ENCODE results near the gene ARHGAP26.
"Not testable (repeated sequence)": the region's sequence is repeated elsewhere in the genome, so short reads cannot be mapped to it uniquely, and the experiment has no call there.

ARHGAP26 gene

DNA sequence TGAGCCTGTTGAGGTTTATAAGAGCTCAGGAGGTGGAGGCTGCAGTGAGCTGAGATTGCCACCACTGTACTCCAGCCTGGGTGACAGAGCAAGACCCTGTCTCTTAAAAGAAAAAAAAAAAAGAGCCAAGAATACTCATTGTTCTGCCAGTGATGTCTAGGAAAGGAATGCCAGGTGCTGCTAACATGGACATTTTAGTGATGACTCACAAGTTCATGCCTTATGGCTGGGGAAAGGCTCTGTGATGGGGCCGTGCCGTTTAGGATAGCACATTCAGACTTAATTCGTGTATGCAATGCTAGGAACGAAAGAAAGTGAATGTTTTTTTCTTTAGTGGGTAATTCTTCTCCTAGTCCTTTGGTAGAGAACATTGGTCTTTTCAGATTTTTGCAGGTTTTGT lies 134.2 kb downstream of the ARHGAP26 start:
- DNase-seq (ENCODE audit: low read depth) = no peak

DNA sequence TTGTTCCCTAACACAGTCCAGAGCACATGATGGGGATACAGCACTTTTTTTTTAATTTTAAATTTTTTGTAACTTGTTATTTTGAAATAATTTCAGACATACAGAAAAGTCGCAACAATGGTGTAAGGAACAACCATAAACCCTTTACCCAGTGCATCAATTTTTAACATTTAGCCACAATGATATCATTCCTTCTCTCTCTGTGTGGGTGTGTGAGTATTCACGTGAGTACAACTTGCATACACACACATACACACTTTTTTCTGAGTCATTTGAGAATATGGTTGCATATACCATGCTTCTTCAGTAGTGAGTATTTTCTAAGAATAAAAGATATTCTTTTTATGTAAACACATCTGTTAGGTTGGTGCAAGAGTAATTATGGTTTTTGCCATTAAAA lies 135.2 kb downstream of the ARHGAP26 start:
- DNase-seq (ENCODE audit: low read depth) = no peak

DNA sequence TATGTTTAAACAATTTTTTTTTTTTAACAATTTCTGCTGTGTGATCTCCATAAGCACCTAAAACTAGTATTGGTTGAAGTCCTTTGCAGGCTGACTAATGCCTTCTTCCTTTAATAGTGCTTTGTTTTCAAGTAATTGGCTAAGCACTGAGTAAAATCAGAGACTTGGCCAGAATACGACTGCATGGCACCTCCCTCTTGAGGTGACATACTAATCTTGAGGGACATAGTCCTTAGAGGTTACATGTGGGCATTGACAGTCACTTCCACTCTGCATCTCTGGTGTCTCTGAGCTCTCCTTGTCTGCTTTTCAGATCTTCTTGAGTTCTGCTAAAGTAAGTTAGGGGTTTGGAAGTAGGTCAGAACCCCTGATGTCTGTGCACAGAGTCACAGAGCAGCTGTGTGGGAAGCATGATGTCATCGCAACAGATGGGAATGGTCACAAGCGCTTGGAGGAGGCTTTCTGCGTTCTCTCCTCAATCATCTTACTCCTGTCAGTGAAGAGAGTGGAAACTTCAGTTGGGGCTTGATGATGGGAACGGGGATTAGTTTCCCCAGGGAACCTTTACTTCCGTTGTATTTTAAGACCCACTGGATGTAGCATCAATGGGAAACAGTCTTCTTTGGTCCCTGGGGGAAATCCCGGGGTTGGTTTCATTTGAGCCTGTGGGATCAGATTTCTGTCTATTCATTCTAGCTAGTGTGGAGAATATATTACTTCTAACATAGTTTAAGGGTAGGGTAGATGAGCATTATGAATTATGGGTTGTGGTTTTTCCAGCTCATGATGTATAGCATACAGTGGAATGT lies 136.9 kb downstream of the ARHGAP26 start:
- no peak for DNase-seq (ENCODE audit: low read depth)

DNA sequence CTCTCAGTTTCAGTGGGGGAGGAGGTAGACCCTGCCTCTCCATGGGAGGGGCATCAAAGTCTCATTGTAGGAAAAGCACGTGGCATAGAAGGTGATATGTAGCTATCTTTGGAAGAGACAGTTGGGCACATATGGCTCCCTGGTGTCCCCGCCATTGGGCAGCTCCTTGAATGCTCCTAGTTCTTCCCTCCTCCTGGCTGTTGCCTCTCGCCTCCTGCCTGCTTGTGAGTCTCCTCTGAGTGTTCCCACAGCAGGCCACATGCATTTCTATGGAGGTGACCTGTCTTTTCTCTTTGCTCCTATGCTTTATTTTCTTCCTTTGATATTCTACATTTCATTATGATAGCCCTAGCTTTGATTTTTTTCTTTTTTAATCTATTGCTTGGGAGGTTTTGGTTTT lies 138.5 kb downstream of the ARHGAP26 start:
- DNase-seq (ENCODE audit: low read depth) = no peak

DNA sequence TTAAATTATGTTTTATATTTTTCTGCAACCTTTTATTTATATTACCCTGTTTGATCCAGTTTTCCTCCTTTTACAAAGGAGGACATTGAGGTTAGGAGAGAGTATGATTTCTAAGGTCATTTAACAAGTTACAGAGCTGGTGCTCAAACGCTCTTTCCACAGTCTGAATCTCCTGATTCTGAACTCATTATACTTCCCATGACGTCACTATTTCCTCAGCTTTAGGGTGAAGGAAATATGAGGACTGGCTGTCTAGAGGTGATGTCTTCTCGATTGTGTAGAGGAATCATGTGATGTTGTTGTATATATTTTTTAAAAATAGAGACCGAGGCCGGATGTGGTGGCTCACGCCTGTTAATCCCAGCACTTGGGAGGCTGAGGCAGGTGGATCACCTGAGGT lies 140.0 kb downstream of the ARHGAP26 start:
- no peak for DNase-seq (ENCODE audit: low read depth)

DNA sequence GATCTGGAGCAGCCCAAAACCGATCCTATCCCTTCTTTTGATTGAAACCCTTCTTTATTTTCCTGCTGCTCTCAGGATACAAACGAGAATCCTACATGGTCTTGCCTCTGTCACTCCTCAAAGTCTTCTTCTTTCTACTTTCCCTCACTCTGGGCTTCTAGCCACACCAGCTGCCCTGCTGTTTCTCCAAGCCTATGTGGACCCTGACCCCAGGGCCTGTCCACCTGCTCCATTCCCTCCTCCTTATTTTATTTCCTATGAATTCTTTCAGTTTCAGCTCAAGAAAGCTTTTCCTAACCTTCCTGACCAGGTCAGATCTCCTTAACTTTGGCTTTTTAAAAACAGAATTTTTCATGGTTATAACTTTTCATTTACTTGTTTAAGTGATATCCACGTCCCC lies 141.0 kb downstream of the ARHGAP26 start:
- DNase-seq (ENCODE audit: low read depth) = no peak

DNA sequence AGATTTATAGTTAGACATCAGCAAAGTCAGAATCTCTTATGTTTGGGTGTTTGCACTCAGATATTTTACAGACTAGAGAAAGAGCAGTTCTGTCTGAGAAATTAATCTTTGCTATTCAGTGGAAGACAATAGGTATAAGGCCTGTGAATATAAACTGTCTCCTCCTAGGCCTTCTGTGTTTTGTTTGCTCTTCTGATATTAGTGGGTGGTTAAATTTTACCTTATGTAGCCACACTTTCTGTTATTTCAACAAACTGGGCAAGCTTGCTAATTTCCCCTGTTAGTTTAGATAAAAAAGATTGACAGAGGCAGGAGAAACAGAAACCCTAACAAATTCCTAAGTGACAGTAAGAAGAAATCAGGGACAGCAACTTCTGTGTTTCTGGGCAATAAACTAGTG lies 141.6 kb downstream of the ARHGAP26 start:
- no peak for DNase-seq (ENCODE audit: low read depth)

DNA sequence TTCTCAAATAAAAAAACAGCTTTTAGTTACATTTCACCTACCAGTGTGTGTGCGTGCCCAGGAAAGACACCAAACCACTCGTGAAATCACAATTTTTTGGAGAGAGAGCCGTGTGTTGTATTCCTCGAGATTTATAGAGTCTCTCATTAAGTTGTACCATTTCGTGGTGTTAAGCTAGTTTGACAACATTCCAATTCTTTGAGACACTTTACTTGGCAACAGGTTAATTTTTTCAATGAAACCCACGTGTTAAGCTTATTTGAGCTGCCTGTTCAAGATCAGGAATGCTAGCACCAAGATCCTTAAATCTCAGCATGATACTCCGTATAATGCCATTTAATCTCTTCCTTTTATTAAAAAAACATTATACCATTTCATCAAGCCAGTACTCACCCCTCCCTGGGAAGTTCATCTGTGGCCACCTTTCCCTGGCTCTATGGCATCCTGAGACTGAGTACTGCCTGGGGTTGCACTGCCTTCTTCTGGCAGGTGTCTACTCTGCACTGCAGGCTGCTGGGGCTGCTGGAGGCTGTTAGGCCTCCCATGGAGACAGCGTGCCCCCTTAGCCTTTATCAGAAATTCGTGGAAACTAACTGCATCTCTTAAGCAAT lies 143.7 kb downstream of the ARHGAP26 start:
- no peak for DNase-seq (ENCODE audit: low read depth)

DNA sequence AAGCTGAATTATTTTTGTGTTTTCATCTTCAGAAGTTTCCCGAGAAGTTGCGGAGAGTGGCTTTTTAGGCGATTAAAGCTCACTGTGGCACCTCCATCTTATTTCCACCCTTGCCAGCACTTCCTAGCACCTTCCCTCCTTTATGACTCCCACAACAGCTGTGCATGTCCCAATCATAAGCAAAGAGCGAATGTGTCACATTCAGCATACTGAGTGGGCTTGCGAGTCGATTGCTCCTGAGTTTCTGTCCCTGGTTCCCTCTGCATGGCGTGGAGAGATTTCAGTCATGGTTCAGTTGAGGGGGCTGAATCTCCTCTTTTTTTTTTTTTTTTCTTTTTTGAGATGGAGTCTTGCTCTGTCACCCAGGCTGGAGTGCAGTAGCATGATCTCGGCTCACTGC lies 144.9 kb downstream of the ARHGAP26 start:
- no peak for DNase-seq (ENCODE audit: low read depth)

DNA sequence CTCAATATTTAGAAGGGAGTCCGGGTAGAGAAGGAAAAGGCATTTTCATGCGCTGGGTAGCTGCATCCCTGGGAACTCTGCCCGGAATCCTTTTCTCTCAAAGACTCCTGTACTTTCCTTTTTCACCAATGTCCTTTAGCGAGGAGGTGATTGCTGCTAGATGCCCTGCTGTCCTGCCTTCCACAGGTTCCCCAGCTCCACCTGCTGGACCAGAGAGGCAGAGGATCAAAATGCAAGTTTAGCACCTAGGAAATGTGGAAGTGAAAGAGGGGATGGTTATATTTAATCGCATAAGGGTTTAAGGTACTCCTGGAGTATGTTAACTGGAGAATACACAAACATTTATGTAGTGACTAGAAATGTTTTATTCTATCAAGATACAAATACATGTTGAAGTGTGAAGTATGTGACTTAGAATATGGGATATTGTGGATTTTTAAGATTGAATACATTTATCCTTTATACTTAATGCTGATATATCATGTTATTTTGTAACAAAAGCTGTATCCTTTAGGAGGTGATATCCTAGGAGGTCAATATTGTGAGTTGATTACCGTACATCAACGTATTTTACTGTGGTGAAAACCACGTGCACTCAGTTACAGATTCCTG lies 145.7 kb downstream of the ARHGAP26 start:
- no peak for DNase-seq (ENCODE audit: low read depth)

DNA sequence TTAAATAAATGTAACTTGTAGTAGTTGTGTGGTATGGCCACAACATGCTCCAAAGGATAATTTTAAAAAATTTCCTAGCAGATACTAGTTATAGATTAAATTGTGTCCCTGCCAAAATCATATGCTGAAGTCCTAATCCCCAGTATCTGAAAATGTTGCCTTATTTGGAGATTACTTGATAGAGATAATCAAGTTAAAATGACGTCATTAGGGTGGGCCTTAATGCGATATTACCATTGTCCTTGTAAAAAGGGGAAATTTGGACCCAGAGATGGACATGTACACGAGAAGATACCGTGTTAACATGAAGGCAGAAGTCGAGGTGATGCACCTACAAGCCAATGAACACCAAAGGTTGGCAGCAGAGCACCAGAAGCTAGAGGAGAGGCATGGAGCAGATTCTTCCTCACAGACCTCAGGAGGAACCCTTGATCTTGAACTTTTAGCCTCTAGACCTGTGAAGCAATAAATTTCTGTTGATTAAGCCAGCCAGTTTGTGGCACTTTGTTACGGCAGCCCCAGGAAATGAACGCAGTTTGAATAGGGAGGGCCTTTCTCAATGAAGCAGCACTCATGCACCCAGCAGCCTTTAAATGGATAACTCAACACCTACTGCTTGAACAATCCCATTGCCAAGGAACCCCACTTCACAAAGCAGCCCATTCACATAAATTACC lies 148.9 kb downstream of the ARHGAP26 start:
- DNase-seq (ENCODE audit: low read depth) = no peak

DNA sequence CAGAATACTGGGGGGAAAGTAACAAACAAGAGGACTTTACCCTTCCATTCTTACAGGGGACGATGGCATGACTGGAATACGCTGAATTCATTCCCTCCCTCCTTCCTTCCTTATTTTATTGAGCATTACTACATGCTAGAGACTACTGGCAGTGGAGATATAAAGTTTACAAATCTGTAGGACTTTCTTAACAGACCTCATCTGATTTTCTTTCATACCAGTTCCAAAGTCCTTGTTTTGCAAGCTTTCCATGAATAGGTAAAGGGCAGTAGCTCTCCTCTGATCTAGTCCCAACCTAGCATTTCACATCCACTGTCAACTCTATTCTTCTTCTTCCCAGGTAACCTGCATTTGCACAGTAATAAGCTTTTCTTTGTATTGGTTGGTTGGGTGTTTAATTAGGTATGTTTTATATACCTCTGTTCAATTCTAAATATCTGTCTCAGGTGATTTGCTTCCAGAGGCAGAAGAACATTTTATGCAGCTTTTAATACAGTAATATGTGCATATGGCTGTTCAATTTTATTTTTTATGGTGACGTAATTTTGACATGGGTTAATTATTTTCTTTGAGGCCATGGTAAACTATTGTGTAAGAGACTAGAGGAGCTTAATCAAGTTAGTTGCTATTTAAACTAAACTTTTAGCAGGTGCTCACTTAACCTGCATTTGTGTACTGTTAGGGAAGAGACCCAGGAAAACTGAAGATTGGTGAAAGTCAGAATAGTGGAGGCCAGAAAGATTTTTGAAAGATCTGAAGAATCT lies 150.9 kb downstream of the ARHGAP26 start:
- DNase-seq (ENCODE audit: low read depth) = no peak

DNA sequence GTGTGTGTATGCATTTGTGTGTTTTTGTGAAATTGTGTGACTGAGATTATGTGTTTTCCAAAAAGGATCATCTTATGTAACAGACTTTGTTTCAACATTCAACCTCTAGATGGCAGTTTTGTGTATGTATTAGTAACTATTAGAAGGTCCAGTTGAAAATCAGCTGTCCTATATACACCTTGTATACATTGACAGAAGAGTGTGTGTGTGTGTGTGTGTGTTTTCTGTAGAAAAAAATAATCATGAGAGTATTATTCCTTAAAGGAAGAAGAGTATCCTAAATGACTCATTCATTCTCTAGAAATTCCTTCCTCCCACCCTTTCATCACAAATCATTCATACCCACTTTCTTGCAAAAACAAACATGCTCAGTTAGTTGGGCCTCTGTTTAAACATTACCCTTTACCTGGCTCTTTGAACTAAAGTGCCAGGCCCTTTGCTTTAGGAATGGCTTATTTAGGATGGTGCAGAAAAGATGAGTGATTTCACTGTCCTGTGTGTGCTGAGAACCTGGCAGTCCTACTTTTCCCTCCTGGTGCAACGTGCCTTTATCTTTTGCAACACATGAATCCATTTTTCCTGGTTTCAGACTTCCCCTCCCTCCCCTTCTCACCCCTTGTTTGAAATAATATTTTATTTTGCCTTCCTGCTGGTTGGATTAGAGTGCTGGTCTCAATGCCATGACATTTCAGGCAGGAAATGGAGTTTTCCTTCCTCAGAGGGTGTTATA lies 152.2 kb downstream of the ARHGAP26 start:
- no peak for DNase-seq (ENCODE audit: low read depth)

DNA sequence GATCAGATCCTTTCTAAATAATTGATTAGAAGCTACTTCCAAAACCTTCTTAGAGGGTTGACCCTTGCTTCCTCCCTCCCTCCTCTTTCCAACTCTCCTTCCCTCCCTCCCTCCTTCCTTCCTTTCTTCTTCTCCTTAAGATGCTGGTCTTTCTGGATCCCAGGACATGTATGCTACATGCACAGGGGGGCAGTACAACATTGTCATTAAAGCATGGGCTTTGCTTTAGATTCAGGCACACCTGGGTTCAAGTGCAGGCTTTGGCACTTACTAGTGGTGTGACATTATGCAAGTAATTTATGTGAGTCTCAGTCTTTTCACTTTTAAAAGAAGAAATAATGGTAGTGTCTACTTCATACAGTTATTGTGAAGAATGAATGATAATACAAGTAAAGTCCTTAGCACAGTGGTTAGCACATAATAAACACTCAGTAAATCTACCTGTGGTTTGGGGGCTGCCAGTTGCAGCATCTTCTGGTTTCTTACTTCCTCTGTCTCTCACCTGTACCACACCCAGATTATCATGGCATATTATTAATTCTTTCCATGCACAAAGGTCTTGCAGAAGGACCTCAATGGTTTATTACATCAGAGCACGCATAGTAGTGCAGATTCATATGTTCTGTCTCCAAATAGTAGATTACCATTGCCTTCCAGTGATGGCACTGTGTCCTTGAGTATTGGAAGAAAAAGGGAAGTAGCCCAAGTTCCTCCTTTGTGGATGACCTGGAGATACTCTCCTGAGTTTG lies 154.1 kb downstream of the ARHGAP26 start:
- DNase-seq (ENCODE audit: low read depth) = no peak

DNA sequence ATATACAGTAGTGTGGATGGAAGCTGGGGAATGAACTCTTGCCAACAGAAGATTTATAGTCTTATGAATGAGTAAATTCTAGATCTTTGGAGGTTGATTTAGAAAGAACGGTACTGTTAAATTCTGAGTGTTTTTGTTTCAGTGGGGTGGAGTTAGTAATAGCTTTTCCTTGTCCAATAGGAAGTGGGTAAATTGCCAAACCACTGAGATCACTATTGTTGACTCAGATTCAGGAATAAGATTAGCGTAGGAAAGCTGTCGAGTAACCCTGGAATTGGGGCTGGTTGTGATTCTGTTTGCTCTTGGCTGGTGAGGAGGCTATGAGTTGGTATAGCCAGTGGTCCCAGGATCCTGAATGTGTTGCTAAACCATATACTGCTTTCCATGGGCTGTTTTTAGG lies 155.6 kb downstream of the ARHGAP26 start:
- peak; percentile 49 for DNase-seq (ENCODE audit: low read depth)

DNA sequence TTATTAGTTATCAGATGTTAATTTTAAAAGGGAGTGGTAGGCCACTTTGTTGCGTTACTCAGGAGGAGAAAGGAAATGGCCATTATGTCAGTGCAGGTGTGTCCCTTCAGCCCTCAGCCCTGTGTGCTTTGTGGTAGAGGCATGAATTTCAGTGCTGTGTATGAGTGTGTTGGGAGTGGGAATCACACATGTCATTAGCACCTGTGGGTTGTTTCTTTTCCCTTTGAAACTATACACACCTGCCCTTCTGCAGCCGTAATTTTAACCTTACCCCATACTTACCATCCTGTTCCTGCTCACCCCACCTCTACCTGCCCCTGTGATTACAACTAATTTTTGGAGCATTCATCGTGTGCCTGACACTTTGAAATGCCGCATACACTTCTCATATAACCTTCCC lies 156.4 kb downstream of the ARHGAP26 start:
- DNase-seq (ENCODE audit: low read depth) = no peak

DNA sequence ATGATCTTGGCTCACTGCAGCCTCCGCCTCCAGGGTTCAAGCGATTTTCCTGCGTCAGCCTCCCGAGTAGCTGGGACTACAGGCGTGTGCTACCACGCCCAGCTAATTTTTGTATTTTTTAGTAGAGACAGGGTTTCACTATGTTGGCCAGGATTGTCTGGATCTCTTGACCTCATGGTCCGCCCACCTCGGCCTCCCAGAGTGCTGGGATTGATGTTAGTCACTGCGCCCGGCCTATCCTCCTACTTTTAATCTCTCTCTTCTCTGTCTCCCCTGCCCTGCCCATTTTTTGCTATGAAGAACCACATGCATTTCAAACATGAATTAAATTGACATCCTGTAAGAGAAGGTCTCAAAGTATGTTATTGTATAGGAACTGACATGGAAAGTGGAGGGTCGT lies 158.8 kb downstream of the ARHGAP26 start:
- DNase-seq (ENCODE audit: low read depth) = not testable (repeated sequence)

DNA sequence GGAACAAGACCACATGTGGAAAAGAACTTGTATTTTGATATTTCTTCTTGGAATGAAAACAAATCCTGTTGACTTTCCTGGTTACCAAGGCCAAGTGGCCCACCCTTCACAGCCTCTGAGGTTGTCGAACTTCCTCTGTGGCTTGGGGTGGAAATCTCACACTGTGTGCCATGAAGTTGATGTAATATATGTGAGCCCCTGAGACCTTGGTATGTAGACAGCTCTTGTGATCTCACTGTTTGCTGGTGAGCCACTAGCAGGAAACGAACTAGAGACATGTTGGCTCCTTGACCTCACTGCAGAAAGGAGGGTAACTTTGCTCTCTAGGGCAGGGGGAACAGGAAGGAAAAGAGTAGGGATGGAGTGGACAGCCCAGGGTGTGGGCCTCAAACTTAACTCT lies 159.4 kb downstream of the ARHGAP26 start:
- no peak for DNase-seq (ENCODE audit: low read depth)

DNA sequence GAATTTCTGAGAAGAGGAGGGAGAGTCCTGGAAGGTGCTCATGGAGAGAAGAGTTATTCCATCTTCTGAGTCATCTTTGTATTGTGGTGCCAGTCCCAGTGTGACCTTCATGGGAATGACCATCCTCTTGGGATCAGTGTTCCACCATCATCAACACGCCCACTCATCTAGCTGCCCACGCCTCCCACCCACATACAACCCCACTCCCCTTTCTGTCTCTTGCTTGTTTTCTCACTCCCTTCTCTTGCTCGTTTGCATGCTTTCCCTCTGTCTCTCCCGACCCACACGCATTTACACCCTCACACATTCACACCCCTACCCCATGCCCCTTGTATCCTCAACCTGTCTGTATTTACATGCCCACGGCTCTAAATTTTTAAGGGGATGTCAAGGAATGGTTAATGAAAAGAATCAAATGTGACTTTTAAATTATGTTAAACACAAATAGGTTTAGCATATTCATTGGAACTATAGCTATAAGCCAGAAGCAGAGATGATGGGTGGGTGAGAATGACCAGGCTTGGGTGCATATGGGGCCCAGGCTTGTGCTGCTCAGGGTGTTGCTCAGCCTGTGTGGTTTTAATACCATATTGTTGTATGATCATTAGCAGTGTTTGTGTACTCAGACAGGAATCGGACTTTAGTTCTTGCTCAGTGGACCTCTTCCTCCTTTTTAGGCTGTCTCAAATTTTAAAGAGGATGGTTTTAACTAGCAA lies 160.4 kb downstream of the ARHGAP26 start:
- DNase-seq (ENCODE audit: low read depth) = no peak
